GM12878 (cell line): ENCODE measurements around the gene TMC7. TPM values are rescaled to one million over a fixed set of nuclear protein-coding genes. Genes with fewer than 3 reads are reported as not detected.

ENCODE experiments used
- ATAC-seq: fragments of 200-7000 bp; cut with Tn5 transposase; 3 replicates; pipeline ENCODE4 v1.9.1; 2020; ENCODE audit warnings: mild to moderate bottlenecking, moderate library complexity
- BruUV-seq: library from RNA; stranded (reverse); fragments of 400-500 nt; replicated peaks from 2 replicates; lab custom pipeline; 2021; lab: Mats Ljungman, UMichigan
- CTCF ChIA-PET: fragments of 300-600 bp; sonication (Branson Sonifier 250); formaldehyde crosslinking; extraction: SDS; loops from one replicate; lab custom pipeline; 2021; ENCODE audit warnings: inconsistent platforms; lab: Yijun Ruan, JAX
- POLR2A ChIA-PET: fragments of 350-600 bp; formaldehyde crosslinking; extraction: SDS; loops from one replicate; lab custom pipeline; 2021; ENCODE audit warnings: inconsistent platforms; lab: Charles Lee
- RAD21 ChIA-PET: fragments of 300-600 bp; sonication (Branson Sonifier 250); formaldehyde crosslinking; loops from one replicate; lab custom pipeline; 2023; ENCODE audit warnings: antibody characterized with exemption; ENCODE audit not compliant: unreplicated experiment; lab: Charles Lee
- SMC1A ChIA-PET: fragments of 300-600 bp; sonication (Branson Sonifier 250); formaldehyde crosslinking; loops from one replicate; lab custom pipeline; 2023; ENCODE audit not compliant: unreplicated experiment, uncharacterized antibody; lab: Charles Lee
- DNase-seq: peaks from one replicate; pipeline ENCODE4 v3.0.0-alpha.2; 2011; ENCODE audit warnings: low read depth, low spot score
- FAIRE-seq: peaks from 3 replicates; lab custom pipeline; 2011; peaks lifted over from hg19 to GRCh38; lab: Jason Lieb, UNC
- H2AFZ ChIP-seq: 2 replicates; pipeline ENCODE4 v1.6.0; 2011; ENCODE audit warnings: low read depth, low read length, control low read depth; ENCODE audit not compliant: control insufficient read depth
- H3K27ac ChIP-seq: 2 replicates; pipeline ENCODE4 v1.5.1; 2011; ENCODE audit warnings: control low read depth; ENCODE audit not compliant: control insufficient read depth, insufficient read depth
- H3K27me3 ChIP-seq, 2 experiments: replicated peaks in 1 of 2; 2 replicates each; pipeline versions ENCODE4 v1.6.0 to v1.6.1; 2011; ENCODE audit warnings: low read length in 1 of 2; ENCODE audit not compliant: control insufficient read depth in 2 of 2, insufficient read depth in 2 of 2
- H3K36me3 ChIP-seq, 2 experiments: 2 replicates each; pipeline ENCODE4 v1.5.1; 2011; ENCODE audit warnings: low read length in 1 of 2; ENCODE audit not compliant: control insufficient read depth in 2 of 2, insufficient read depth in 2 of 2
- H3K4me1 ChIP-seq: 2 replicates; pipeline ENCODE4 v1.6.1; 2011; ENCODE audit warnings: mild to moderate bottlenecking, low read length, moderate library complexity, mixed read lengths; ENCODE audit not compliant: control insufficient read depth, insufficient read depth
- H3K4me2 ChIP-seq: 2 replicates; pipeline ENCODE4 v1.6.0; 2011; ENCODE audit warnings: control low read depth; ENCODE audit not compliant: control insufficient read depth, insufficient read depth
- H3K4me3 ChIP-seq: fragments of 200-600 bp; sonication (generic); 2 replicates; pipeline ENCODE4 v1.5.1; 2016
- H3K79me2 ChIP-seq: 2 replicates; pipeline ENCODE4 v1.6.0; 2011; ENCODE audit warnings: low read length; ENCODE audit not compliant: control insufficient read depth, insufficient read depth
- H3K9ac ChIP-seq: 2 replicates; pipeline ENCODE4 v1.8.0; 2011; ENCODE audit warnings: low read length, control low read depth, mixed read lengths; ENCODE audit not compliant: control insufficient read depth, insufficient read depth
- H3K9me3 ChIP-seq: replicated peaks from 3 replicates; pipeline ENCODE4 v1.5.1; 2011; ENCODE audit warnings: mild to moderate bottlenecking, low read length; ENCODE audit not compliant: control insufficient read depth, insufficient read depth
- H4K20me1 ChIP-seq: 2 replicates; pipeline ENCODE4 v1.6.0; 2011; ENCODE audit not compliant: control insufficient read depth, insufficient read depth
- CEBPB ChIP-seq, 2 experiments: fragments of 150-350 bp in 1 of 2; IDR thresholded peaks; 2 replicates each; pipeline ENCODE4 v1.6.1; 2012 to 2014; ENCODE audit warnings: low read depth in 2 of 2, low read length in 2 of 2, borderline replicate concordance in 1 of 2, inconsistent platforms in 1 of 2
- CHD4 ChIP-seq: fragments of 200-600 bp; sonication (generic); IDR thresholded peaks from 2 replicates; pipeline ENCODE4 v1.6.1; 2016; ENCODE audit warnings: mild to moderate bottlenecking
- EGR1 ChIP-seq, 2 experiments: IDR thresholded peaks; 1 replicate in 1 of 2; 2 replicates in 1 of 2; pipeline ENCODE4 v1.6.1; 2011 to 2012; ENCODE audit warnings: low read depth in 2 of 2, low read length in 2 of 2, borderline replicate concordance in 1 of 2, mild to moderate bottlenecking in 1 of 2, moderate library complexity in 1 of 2
- ELK1 ChIP-seq: IDR thresholded peaks from 2 replicates; pipeline ENCODE4 v1.6.1; 2012; ENCODE audit warnings: low read depth, low read length, improper control_type of control experiment
- MYB ChIP-seq: fragments of 150-350 bp; IDR thresholded peaks from 2 replicates; pipeline ENCODE4 v1.6.1; 2014; ENCODE audit warnings: mild to moderate bottlenecking, low read depth, low read length, borderline replicate concordance
- NFYA ChIP-seq: IDR thresholded peaks from 2 replicates; pipeline ENCODE4 v1.6.1; 2011; ENCODE audit warnings: low read depth, mild to moderate bottlenecking, low read length, improper control_type of control experiment, borderline replicate concordance
- NR2C1 ChIP-seq: fragments of 450-650 bp; IDR thresholded peaks from 2 replicates; pipeline ENCODE4 v1.6.1; 2017; ENCODE audit warnings: antibody characterized with exemption, mild to moderate bottlenecking, moderate library complexity
- POLR2AphosphoS2 ChIP-seq: IDR thresholded peaks from 2 replicates; pipeline ENCODE4 v1.6.1; 2011; ENCODE audit warnings: low read depth, mild to moderate bottlenecking, low read length, improper control_type of control experiment, moderate library complexity
- RAD51 ChIP-seq: fragments of 450-650 bp; IDR thresholded peaks from 2 replicates; pipeline ENCODE4 v1.6.1; 2016; ENCODE audit warnings: moderate library complexity, mild to moderate bottlenecking, inconsistent platforms
- SIX5 ChIP-seq: IDR thresholded peaks from 2 replicates; pipeline ENCODE4 v1.6.1; 2011; ENCODE audit warnings: mild to moderate bottlenecking, low read depth, low read length, moderate library complexity; ENCODE audit not compliant: severe bottlenecking
- SREBF1 ChIP-seq: IDR thresholded peaks from 2 replicates; pipeline ENCODE4 v1.6.1; 2012; ENCODE audit warnings: mild to moderate bottlenecking, low read length
- ZNF24 ChIP-seq: fragments of 450-650 bp; IDR thresholded peaks from 2 replicates; pipeline ENCODE4 v1.6.1; 2017; ENCODE audit warnings: antibody characterized with exemption, mild to moderate bottlenecking
- in situ Hi-C: fragments of 300-500 bp; cut with MboI; formaldehyde crosslinking; loops from 9 replicates; pipeline ENCODE4 v1.14.3; 2018; ENCODE audit warnings: mixed read lengths
- intact Hi-C: fragments of 100-400 bp; cut with micrococcal nuclease; formaldehyde crosslinking; loops from one replicate; pipeline ENCODE4 v1.14.2; 2022; ENCODE audit not compliant: unreplicated experiment
- polyA plus RNA-seq, 11 experiments: library from polyadenylated mRNA; depleted of rRNA in 4 of 11; unstranded in 6 of 11; stranded (reverse) in 5 of 11; fragments of >200 nt; fragmentation: Nextera tagmentation in 4 of 11; fragmentation: Illumina TruSeq in 1 of 11; extraction: Ambion mirVana in 4 of 11; extraction: Trizol in 1 of 11; gene quantifications; 1 replicate in 1 of 11; 2 replicates in 10 of 11; pipeline versions ENCODE4 v1.2.1 to v1.2.3, GENCODE V29; 2011 to 2016; ENCODE audit warnings: inconsistent platforms in 2 of 11, missing spikeins in 2 of 11, low read depth in 1 of 11
- total RNA-seq, 4 experiments: library from RNA; depleted of rRNA in 3 of 4; stranded (reverse); fragments of >200 nt in 3 of 4; fragmentation: Illumina TruSeq in 1 of 4; extraction: Trizol in 1 of 4; gene quantifications; 2 replicates each; pipeline versions ENCODE4 v1.2.1 to v1.2.3, GENCODE V29; 2013 to 2021
- TF ChIP-seq, protein P1 (sequence below): IDR thresholded peaks from 2 replicates; pipeline ENCODE4 v1.6.1; 2012; ENCODE audit warnings: low read depth, low read length, improper control_type of control experiment
- TF ChIP-seq, protein P2 (sequence below): IDR thresholded peaks from 2 replicates; pipeline ENCODE4 v1.6.1; 2012; ENCODE audit warnings: improper control_type of control experiment, low read depth, low read length; ENCODE audit not compliant: insufficient replicate concordance

The TMC7 gene
- total and polyA plus RNA-seq, 10 of the 15 experiments (the other 5 are each of a cell fraction or from before 2014, with no cell fraction given): 0.15 TPM; not detected in 9

- TF ChIP-seq ZNF24 (no peak), ELK1 (no peak)
These were observed 46.9 kb upstream of the TMC7 start (continued) for GRCh38 chr16:18936727-18937340.

DNA sequence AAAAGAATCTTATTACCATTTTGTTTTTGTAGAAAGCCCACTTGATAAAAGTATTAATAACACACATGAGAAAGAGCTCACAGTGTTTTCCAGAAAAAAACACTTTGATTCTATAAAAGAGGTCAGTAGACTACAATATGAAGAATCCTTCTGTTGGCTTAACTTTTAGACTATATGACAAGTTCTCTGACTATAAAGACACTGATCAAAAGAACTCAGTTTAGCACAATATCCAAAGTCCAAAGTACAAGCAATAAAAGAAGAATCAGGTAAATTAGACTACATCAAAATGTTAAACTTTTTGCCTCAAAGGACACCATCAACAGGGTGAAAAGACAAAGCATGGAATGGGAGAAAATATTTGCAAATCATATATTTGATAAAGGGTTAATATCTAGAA, 46.3 kb upstream of the TMC7 start:
- Histone ChIP-seq H4K20me1 (no peaks in the 10 kb centered on the region), H3K4me3 (no peak overlapping the region), H2AFZ (no peak overlapping the region), H3K79me2 (no peaks in the 10 kb centered on the region), H3K9ac (no peak overlapping the region), H3K27me3 (no peaks in the 10 kb centered on the region), H3K36me3 (no peaks in the 10 kb centered on the region), H3K9me3 (no peaks in the 10 kb centered on the region; the same call in 2 of the 3 replicates), H3K27ac (no peak overlapping the region), H3K4me2 (no peak overlapping the region), H3K4me1 (no peaks in the 10 kb centered on the region)
- POLR2A ChIA-PET: interaction anchor here (0.7 kb wide), 1 partner anchor 130 kb away, joined by 3 read pairs; the partner anchor contains the start of gene COQ7
- no peak for FAIRE-seq
- intact Hi-C loops: no loop called here
- BruUV-seq: no TSS peak
- CTCF ChIA-PET: interaction anchor here (0.7 to 1.1 kb wide), 3 partner anchors 8 to 135 kb away, joined by 3 read pairs; no protein-coding TSS in a partner anchor
- no peak for DNase-seq
- no peak for ATAC-seq
- SMC1A ChIA-PET: interaction anchor here (0.7 kb wide), 1 partner anchor 27 kb away, joined by 3 read pairs; no protein-coding TSS in a partner anchor
- RAD21 ChIA-PET: interaction anchor here (1.2 kb wide), 1 partner anchor 136 kb away, joined by 4 read pairs; the partner anchor contains the start of gene ARL6IP1
- in situ Hi-C loops: no loop called here
- TF ChIP-seq NR2C1: no peak
- TF ChIP-seq, protein P1, sequence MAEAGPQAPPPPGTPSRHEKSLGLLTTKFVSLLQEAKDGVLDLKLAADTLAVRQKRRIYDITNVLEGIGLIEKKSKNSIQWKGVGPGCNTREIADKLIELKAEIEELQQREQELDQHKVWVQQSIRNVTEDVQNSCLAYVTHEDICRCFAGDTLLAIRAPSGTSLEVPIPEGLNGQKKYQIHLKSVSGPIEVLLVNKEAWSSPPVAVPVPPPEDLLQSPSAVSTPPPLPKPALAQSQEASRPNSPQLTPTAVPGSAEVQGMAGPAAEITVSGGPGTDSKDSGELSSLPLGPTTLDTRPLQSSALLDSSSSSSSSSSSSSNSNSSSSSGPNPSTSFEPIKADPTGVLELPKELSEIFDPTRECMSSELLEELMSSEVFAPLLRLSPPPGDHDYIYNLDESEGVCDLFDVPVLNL: no peak
- no peak for TF ChIP-seq CEBPB (IDR thresholded peaks at IDR 0.05; ENCODE audit: borderline replicate concordance in 1 of 2, low read depth in 2 of 2, low read length in 2 of 2)
- TF ChIP-seq SIX5: no peak
- TF ChIP-seq MYB: no peak
- no peak for TF ChIP-seq SREBF1
- TF ChIP-seq, protein P2, sequence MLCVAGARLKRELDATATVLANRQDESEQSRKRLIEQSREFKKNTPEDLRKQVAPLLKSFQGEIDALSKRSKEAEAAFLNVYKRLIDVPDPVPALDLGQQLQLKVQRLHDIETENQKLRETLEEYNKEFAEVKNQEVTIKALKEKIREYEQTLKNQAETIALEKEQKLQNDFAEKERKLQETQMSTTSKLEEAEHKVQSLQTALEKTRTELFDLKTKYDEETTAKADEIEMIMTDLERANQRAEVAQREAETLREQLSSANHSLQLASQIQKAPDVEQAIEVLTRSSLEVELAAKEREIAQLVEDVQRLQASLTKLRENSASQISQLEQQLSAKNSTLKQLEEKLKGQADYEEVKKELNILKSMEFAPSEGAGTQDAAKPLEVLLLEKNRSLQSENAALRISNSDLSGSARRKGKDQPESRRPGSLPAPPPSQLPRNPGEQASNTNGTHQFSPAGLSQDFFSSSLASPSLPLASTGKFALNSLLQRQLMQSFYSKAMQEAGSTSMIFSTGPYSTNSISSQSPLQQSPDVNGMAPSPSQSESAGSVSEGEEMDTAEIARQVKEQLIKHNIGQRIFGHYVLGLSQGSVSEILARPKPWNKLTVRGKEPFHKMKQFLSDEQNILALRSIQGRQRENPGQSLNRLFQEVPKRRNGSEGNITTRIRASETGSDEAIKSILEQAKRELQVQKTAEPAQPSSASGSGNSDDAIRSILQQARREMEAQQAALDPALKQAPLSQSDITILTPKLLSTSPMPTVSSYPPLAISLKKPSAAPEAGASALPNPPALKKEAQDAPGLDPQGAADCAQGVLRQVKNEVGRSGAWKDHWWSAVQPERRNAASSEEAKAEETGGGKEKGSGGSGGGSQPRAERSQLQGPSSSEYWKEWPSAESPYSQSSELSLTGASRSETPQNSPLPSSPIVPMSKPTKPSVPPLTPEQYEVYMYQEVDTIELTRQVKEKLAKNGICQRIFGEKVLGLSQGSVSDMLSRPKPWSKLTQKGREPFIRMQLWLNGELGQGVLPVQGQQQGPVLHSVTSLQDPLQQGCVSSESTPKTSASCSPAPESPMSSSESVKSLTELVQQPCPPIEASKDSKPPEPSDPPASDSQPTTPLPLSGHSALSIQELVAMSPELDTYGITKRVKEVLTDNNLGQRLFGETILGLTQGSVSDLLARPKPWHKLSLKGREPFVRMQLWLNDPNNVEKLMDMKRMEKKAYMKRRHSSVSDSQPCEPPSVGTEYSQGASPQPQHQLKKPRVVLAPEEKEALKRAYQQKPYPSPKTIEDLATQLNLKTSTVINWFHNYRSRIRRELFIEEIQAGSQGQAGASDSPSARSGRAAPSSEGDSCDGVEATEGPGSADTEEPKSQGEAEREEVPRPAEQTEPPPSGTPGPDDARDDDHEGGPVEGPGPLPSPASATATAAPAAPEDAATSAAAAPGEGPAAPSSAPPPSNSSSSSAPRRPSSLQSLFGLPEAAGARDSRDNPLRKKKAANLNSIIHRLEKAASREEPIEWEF: no peak
- TF ChIP-seq RAD51: no peak
- no peak for TF ChIP-seq CHD4
- no peak for TF ChIP-seq EGR1 (IDR thresholded peaks at IDR 0.05; ENCODE audit: borderline replicate concordance in 1 of 2, low read depth in 2 of 2, low read length in 2 of 2)
- no peak for TF ChIP-seq POLR2AphosphoS2
- no peak for TF ChIP-seq NFYA
